Mesendoderm (in vitro differentiated cells): ENCODE measurements around the gene SCOC.

Experiments used
- DNase-seq: peaks from one replicate; pipeline ENCODE4 v3.0.0; 2013
- H2AK5ac ChIP-seq: 2 replicates; pipeline ENCODE4 v1.6.1; 2013; ENCODE audit warnings: low read length, inconsistent platforms
- H2BK120ac ChIP-seq: 2 replicates; pipeline ENCODE4 v1.6.1; 2013; ENCODE audit warnings: low read depth, mild to moderate bottlenecking, low read length, moderate library complexity, mixed read lengths
- H2BK15ac ChIP-seq: replicated peaks from 2 replicates; pipeline ENCODE4 v1.6.1; 2013; ENCODE audit warnings: low read depth, mild to moderate bottlenecking, moderate library complexity
- H2BK5ac ChIP-seq: 2 replicates; pipeline ENCODE4 v1.6.1; 2013; ENCODE audit warnings: low read length, inconsistent platforms
- H3K18ac ChIP-seq: 2 replicates; pipeline ENCODE4 v1.6.1; 2013; ENCODE audit warnings: mild to moderate bottlenecking, low read length, mixed read lengths
- H3K23ac ChIP-seq: one replicate; pipeline ENCODE4 v1.6.1; 2013; ENCODE audit warnings: low read length
- H3K27ac ChIP-seq: 2 replicates; pipeline ENCODE4 v1.5.1; 2013; ENCODE audit warnings: low read depth, mild to moderate bottlenecking, inconsistent platforms, low read length, moderate library complexity
- H3K27me3 ChIP-seq: 2 replicates; pipeline ENCODE4 v1.6.1; 2013; ENCODE audit warnings: low read length, control low read depth, mild to moderate bottlenecking, inconsistent platforms; ENCODE audit not compliant: insufficient read depth, poor library complexity
- H3K36me3 ChIP-seq: 2 replicates; pipeline ENCODE4 v1.6.1; 2013; ENCODE audit warnings: low read length, inconsistent platforms; ENCODE audit not compliant: control insufficient read depth, insufficient read depth
- H3K4ac ChIP-seq: one replicate; pipeline ENCODE4 v1.6.1; 2013; ENCODE audit warnings: low read depth, mild to moderate bottlenecking, low read length, moderate library complexity
- H3K4me1 ChIP-seq: 2 replicates; pipeline ENCODE4 v1.6.1; 2013; ENCODE audit warnings: low read depth, low read length, inconsistent platforms; ENCODE audit not compliant: control insufficient read depth
- H3K4me2 ChIP-seq: 2 replicates; pipeline ENCODE4 v1.6.1; 2013; ENCODE audit warnings: low read length
- H3K4me3 ChIP-seq: 2 replicates; pipeline ENCODE4 v1.5.1; 2013; ENCODE audit warnings: mild to moderate bottlenecking, low read length
- H3K56ac ChIP-seq: one replicate; pipeline ENCODE4 v1.6.1; 2013; ENCODE audit warnings: low read length
- H3K79me1 ChIP-seq: 2 replicates; pipeline ENCODE4 v1.6.1; 2013; ENCODE audit warnings: low read length, inconsistent platforms
- H3K79me2 ChIP-seq: 2 replicates; pipeline ENCODE4 v1.6.1; 2013; ENCODE audit warnings: mild to moderate bottlenecking, low read length; ENCODE audit not compliant: control insufficient read depth, insufficient read depth
- H3K9ac ChIP-seq: 2 replicates; pipeline ENCODE4 v1.6.1; 2013; ENCODE audit warnings: low read length, inconsistent platforms
- H4K5ac ChIP-seq: one replicate; pipeline ENCODE4 v1.6.1; 2013; ENCODE audit warnings: low read length
- H4K8ac ChIP-seq: one replicate; pipeline ENCODE4 v1.6.1; 2013; ENCODE audit warnings: low read depth, mild to moderate bottlenecking, control low read depth, low read length, moderate library complexity
- WGBS: extraction: QIAGEN DNeasy Blood & Tissue Kit; methylation state at CpG from one replicate; pipeline ENCODE4 v1.1.7; 2013; ENCODE audit warnings: low lambda C conversion rate, missing lambda C conversion rate; ENCODE audit not compliant: insufficient coverage; ENCODE audit errors: extremely low coverage; 5-methylcytosine and 5-hydroxymethylcytosine counted together

Gene SCOC

DNA sequence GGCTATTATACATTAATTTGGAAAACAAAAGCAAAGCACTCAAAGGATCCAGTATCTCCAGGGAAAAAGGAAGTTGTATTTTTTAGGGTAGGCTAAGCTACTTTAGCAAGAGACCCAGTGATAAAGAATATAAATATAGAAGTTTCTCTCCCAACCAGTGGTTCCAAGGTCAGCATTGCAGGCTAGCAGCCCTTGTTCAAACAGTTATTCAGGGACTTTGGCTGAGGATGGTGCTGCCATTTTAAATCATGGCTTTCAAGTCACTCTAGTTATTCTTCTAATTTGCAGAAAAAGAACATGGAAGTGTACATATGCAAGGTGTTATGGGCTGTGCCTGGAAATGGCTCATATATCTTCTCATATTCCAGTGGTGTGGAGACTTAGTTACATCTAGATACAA is 9.3 kb downstream of the SCOC start:
- no peaks in the 10 kb centered on the region for H3K79me2 ChIP-seq
- no peak overlapping the region for H2BK120ac ChIP-seq
- no peaks in the 10 kb centered on the region for H3K36me3 ChIP-seq
- H3K56ac ChIP-seq: no peak overlapping the region
- no peak overlapping the region for H2BK5ac ChIP-seq
- no peak overlapping the region for H3K4me2 ChIP-seq
- H3K27me3 ChIP-seq: no peaks in the 10 kb centered on the region
- H3K23ac ChIP-seq: no peak overlapping the region
- H4K5ac ChIP-seq: no peak overlapping the region
- no peak overlapping the region for H3K18ac ChIP-seq
- no peak overlapping the region for H4K8ac ChIP-seq
- H3K27ac ChIP-seq: no peak overlapping the region
- H3K9ac ChIP-seq: no peak overlapping the region
- DNase-seq: no peak
- no peaks in the 10 kb centered on the region for H3K4me1 ChIP-seq
- H2BK15ac ChIP-seq: no peak overlapping the region
- H3K4me3 ChIP-seq: no peak overlapping the region
- H3K4ac ChIP-seq: no peak overlapping the region
- H2AK5ac ChIP-seq: no peak overlapping the region
- no peaks in the 10 kb centered on the region for H3K79me1 ChIP-seq

DNA sequence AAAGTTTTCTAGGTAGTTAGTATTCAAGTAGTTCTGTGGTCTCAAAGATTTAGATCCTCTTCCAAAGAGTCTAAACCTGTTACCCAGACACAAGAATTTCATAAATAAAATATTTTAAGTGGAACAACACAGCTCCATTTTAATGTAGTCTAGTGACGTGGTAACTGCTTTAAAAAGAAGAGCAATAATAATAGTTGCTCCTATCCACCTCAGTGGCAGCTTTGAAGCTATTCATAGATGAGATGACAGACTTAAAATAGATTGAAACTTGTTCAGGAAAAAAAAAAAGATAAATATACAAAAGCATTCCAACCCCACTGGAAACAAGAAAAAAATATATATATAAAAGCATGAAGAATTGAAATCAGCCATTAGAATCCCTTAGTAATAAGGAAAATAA is 14.6 kb downstream of the SCOC start:
- Histone ChIP-seq H3K18ac (no peak overlapping the region), H3K36me3 (no peaks in the 10 kb centered on the region), H3K27ac (no peak overlapping the region), H3K27me3 (no peaks in the 10 kb centered on the region), H3K4me1 (no peaks in the 10 kb centered on the region), H3K4ac (no peak overlapping the region), H3K79me2 (no peaks in the 10 kb centered on the region), H2BK5ac (no peak overlapping the region), H2BK120ac (no peak overlapping the region), H4K8ac (no peak overlapping the region), H3K4me3 (no peak overlapping the region), H2AK5ac (no peak overlapping the region), H3K79me1 (no peaks in the 10 kb centered on the region), H3K9ac (no peak overlapping the region), H2BK15ac (no peak overlapping the region), H3K23ac (no peak overlapping the region), H4K5ac (no peak overlapping the region), H3K56ac (no peak overlapping the region), H3K4me2 (no peak overlapping the region)
- WGBS: no CpG with 5 or more reads among the region's 1 CpG
- DNase-seq: no peak

DNA sequence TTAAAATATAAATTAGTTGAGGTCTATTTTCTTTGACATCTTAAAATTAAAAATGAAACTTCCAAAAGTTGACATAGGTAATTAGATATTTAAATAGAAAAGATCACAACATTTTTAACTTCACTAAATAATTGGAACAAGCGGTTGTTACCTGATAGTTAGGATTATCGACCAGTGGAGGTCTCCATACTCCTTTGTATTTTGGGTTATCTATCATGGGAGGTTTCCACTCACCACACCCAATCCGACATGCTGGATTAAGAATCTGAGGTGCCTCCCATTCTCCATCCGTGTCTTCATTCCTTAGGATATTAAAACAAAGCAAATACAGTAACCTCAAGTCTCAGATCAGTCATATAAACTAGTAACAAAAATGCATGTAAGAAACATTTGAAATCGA is 22.2 kb downstream of the SCOC start:
- H3K18ac ChIP-seq: no peak overlapping the region
- H3K36me3 ChIP-seq: no peaks in the 10 kb centered on the region
- no peak overlapping the region for H2BK5ac ChIP-seq
- H2BK120ac ChIP-seq: no peak overlapping the region
- H3K9ac ChIP-seq: no peak overlapping the region
- no peak overlapping the region for H3K4ac ChIP-seq
- no peak overlapping the region for H3K4me2 ChIP-seq
- WGBS: no CpG with 5 or more reads among the region's 5 CpGs
- H2BK15ac ChIP-seq: no peak overlapping the region
- H4K5ac ChIP-seq: no peak overlapping the region
- no peak overlapping the region for H3K23ac ChIP-seq
- H3K79me1 ChIP-seq: no peaks in the 10 kb centered on the region
- no peaks in the 10 kb centered on the region for H3K79me2 ChIP-seq
- H3K27me3 ChIP-seq: no peaks in the 10 kb centered on the region
- no peak overlapping the region for H4K8ac ChIP-seq
- no peak overlapping the region for H3K56ac ChIP-seq
- no peak overlapping the region for H3K4me3 ChIP-seq
- H2AK5ac ChIP-seq: no peak overlapping the region
- H3K27ac ChIP-seq: no peak overlapping the region
- H3K4me1 ChIP-seq: no peaks in the 10 kb centered on the region
- peak; percentile 31 for DNase-seq

DNA sequence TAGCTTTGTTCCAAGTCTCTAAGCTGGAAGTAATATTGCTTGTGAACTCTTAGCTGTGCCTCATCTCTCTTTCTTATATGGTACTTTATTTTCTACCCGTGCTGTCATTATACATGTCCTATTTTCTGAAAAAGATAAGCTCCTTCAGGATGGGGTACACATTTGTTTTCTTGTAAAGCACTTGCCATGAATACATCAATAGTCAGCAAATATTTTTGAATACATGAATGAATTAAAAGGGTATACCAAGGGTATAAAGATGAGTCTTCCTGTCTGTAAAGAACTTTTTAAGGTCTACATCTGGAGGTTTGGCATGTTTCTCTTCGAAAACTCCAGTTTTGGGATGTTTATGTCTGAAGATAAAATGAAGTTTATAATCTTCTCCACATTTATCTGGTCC is 26.7 kb downstream of the SCOC start:
- no peak overlapping the region for H3K4me3 ChIP-seq
- no peaks in the 10 kb centered on the region for H3K27me3 ChIP-seq
- no peak overlapping the region for H3K4ac ChIP-seq
- no peak overlapping the region for H2BK15ac ChIP-seq
- H3K4me1 ChIP-seq: no peaks in the 10 kb centered on the region
- DNase-seq: no peak
- no peaks in the 10 kb centered on the region for H3K79me2 ChIP-seq
- no peak overlapping the region for H3K23ac ChIP-seq
- H3K27ac ChIP-seq: no peak overlapping the region
- no peak overlapping the region for H2BK120ac ChIP-seq
- H3K36me3 ChIP-seq: no peaks in the 10 kb centered on the region
- H3K79me1 ChIP-seq: no peaks in the 10 kb centered on the region
- H2AK5ac ChIP-seq: no peak overlapping the region
- H4K5ac ChIP-seq: no peak overlapping the region
- no peak overlapping the region for H3K4me2 ChIP-seq
- no peak overlapping the region for H3K9ac ChIP-seq
- no CpG with 5 or more reads among the region's 2 CpGs for WGBS
- H4K8ac ChIP-seq: no peak overlapping the region
- no peak overlapping the region for H3K56ac ChIP-seq
- H2BK5ac ChIP-seq: no peak overlapping the region
- no peak overlapping the region for H3K18ac ChIP-seq

DNA sequence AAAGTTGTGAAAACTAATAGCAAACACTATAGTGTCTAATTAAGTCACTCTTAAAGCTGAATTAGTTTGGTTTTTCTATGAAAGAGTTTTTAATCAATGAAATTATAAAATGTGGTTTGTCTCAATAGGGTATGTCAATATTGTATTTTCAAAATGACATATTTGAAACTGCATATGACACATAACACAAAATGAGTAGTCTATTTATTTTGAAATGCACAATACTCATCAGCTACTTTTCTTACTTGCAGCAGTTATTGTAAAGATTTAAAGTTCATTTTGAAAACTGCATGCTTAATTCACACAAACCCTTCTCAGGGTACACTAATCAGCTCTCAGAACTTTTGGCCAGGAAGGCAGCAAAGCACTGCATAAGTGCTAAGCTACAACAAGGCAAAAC is 32.8 kb downstream of the SCOC start:
- H2BK5ac ChIP-seq: no peak overlapping the region
- no peaks in the 10 kb centered on the region for H3K27me3 ChIP-seq
- H3K4me2 ChIP-seq: no peak overlapping the region
- peaks cover 2% of the 10 kb centered on the region for H3K4me1 ChIP-seq
- no peak overlapping the region for H3K18ac ChIP-seq
- no peaks in the 10 kb centered on the region for H3K36me3 ChIP-seq
- H4K5ac ChIP-seq: no peak overlapping the region
- H3K4me3 ChIP-seq: no peak overlapping the region
- no peak overlapping the region for H2BK15ac ChIP-seq
- H3K56ac ChIP-seq: peak overlapping the region; percentile 22
- H3K9ac ChIP-seq: no peak overlapping the region
- H4K8ac ChIP-seq: no peak overlapping the region
- H3K23ac ChIP-seq: no peak overlapping the region
- H3K79me2 ChIP-seq: no peaks in the 10 kb centered on the region
- DNase-seq: no peak
- no peak overlapping the region for H2AK5ac ChIP-seq
- H3K79me1 ChIP-seq: no peaks in the 10 kb centered on the region
- H3K4ac ChIP-seq: no peak overlapping the region
- H2BK120ac ChIP-seq: no peak overlapping the region
- no peak overlapping the region for H3K27ac ChIP-seq

DNA sequence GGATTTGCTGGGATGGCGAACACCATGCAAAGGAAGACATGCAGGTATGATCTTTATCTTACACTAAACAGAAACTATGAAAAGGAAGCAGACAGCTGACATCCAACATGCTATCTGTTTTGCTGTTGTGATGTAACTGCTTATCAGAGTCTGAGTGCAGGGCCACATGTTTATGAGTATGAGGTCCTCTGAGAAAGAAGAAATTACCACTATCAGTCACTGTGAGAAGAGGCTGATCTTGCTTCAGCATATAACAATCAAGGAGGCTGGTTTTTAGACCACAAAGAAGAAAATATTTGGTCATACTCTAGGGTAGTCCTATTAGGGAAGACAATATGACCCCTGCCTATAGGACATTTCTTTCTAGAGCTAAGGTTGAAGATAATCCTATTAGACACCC is 35.5 kb downstream of the SCOC start:
- H2AK5ac ChIP-seq: no peak overlapping the region
- no peak overlapping the region for H3K23ac ChIP-seq
- no peaks in the 10 kb centered on the region for H3K79me2 ChIP-seq
- H3K18ac ChIP-seq: no peak overlapping the region
- no CpG with 5 or more reads among the region's 1 CpG for WGBS
- no peaks in the 10 kb centered on the region for H3K36me3 ChIP-seq
- H3K56ac ChIP-seq: no peak overlapping the region
- H4K5ac ChIP-seq: no peak overlapping the region
- no peaks in the 10 kb centered on the region for H3K79me1 ChIP-seq
- H3K4me2 ChIP-seq: no peak overlapping the region
- H3K27me3 ChIP-seq: no peaks in the 10 kb centered on the region
- H4K8ac ChIP-seq: no peak overlapping the region
- peaks cover 2% of the 10 kb centered on the region for H3K4me1 ChIP-seq
- no peak overlapping the region for H3K27ac ChIP-seq
- H2BK120ac ChIP-seq: no peak overlapping the region
- no peak overlapping the region for H2BK15ac ChIP-seq
- H2BK5ac ChIP-seq: no peak overlapping the region
- no peak for DNase-seq
- no peak overlapping the region for H3K9ac ChIP-seq
- no peak overlapping the region for H3K4ac ChIP-seq
- H3K4me3 ChIP-seq: no peak overlapping the region
